ENCODE data around the gene EVC. TPM values are rescaled to one million over a fixed set of nuclear protein-coding genes. Genes with fewer than 3 reads are reported as not detected.

Gene EVC
- total and polyA plus RNA-seq, 2 donors from 2014 or later, result 7.8 to 159 TPM

DNA sequence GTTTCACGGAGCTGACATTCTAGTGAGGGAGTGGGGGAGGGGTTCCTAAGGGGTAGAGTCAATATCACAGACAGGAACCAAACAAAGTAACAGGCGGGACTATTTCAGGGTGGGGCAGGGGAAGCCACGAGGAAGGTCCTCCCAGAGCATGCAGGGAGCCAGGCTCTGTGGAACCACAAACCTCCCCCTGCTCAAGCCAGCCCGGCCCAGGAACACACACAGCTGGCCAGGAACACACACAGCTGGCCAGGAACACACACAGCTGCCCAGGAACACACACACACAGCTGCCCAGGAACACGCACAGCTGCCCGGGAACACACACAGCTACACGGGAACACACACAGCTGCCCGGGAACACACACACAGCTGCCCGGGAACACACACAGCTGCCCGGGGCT lies 27.4 kb upstream of the EVC start:
- DNase-seq (no peak), FAIRE-seq (no peak)
- H3K36me3 ChIP-seq (ENCODE audit: control insufficient read depth in 2 of 3, insufficient read depth in 3 of 3, low read length in 3 of 3), result peaks cover 10 to 30% (median 16%) of the 10 kb centered on the region in 3 donors
- H3K4me1 ChIP-seq (ENCODE audit: control insufficient read depth in 2 of 3, insufficient read depth in 2 of 3, low read depth in 1 of 3, low read length in 3 of 3), result no peaks in the 10 kb centered on the region
- H3K9ac ChIP-seq (ENCODE audit: low read length in 3 of 3), result no peak overlapping the region
- H3K27ac ChIP-seq (ENCODE audit: low read depth in 2 of 2, low read length in 2 of 2), result no peak overlapping the region
- no peaks in the 10 kb centered on the region for H3K27me3 ChIP-seq (ENCODE audit: control insufficient read depth, insufficient read depth, low read length)
- no peak overlapping the region for H3K4me3 ChIP-seq (ENCODE audit: low read length in 3 of 3)
- no peaks in the 10 kb centered on the region for H3K9me3 ChIP-seq (ENCODE audit: control insufficient read depth in 2 of 3, insufficient read depth in 1 of 3, low read length in 3 of 3)
- no peak for TF ChIP-seq CTCF (IDR thresholded peaks at IDR 0.05; ENCODE audit: borderline replicate concordance, extremely low read depth, insufficient read depth)
- intact Hi-C loops (cut with DNase I), result no loop called here

DNA sequence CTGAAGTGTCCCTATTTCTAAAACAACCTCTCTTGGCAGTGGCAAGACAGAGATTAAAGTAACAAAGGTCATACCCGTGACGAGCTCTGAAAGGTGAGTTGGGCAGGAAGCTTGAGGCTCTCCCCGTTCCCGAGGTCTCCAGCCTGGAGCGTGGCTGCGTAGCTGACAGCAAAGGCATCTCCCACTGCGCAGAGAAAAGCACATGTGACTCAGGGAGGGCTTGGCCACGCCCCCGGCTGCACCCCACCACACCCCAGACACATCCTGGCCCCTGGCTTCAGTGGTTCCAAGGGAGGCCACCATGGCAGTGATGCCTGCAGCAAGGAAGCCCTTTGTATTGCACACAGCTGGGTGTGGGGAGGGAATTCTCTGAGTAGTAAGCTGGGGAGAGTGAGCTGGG lies 25.7 kb upstream of the EVC start:
- no peak for FAIRE-seq
- no peaks in the 10 kb centered on the region for H3K4me1 ChIP-seq (ENCODE audit: control insufficient read depth in 2 of 3, insufficient read depth in 2 of 3, low read depth in 1 of 3, low read length in 3 of 3)

GRCh38 chr4:5686338-5686737 lies 24.7 kb upstream of the EVC start:
- Histone ChIP-seq H3K9ac (ENCODE audit: low read length in 3 of 3) (no peak overlapping the region), H3K36me3 (ENCODE audit: control insufficient read depth in 2 of 3, insufficient read depth in 3 of 3, low read length in 3 of 3) (peaks cover 8 to 40% (median 28%) of the 10 kb centered on the region in 3 donors), H3K27ac (ENCODE audit: low read depth in 2 of 2, low read length in 2 of 2) (no peak overlapping the region), H3K9me3 (ENCODE audit: control insufficient read depth in 2 of 3, insufficient read depth in 1 of 3, low read length in 3 of 3) (no peaks in the 10 kb centered on the region), H3K4me1 (ENCODE audit: control insufficient read depth in 2 of 3, insufficient read depth in 2 of 3, low read depth in 1 of 3, low read length in 3 of 3) (no peaks in the 10 kb centered on the region), H3K4me3 (ENCODE audit: low read length in 3 of 3) (no peak overlapping the region), H3K27me3 (ENCODE audit: control insufficient read depth, insufficient read depth, low read length) (no peaks in the 10 kb centered on the region)
- DNase-seq, result no peak
- intact Hi-C loops (cut with DNase I), result no loop called here
- no peak for TF ChIP-seq CTCF (IDR thresholded peaks at IDR 0.05; ENCODE audit: borderline replicate concordance, extremely low read depth, insufficient read depth)
- no peak for FAIRE-seq

More for the DNA sequence above, 25.7 kb upstream of the EVC start:
- H3K27ac ChIP-seq (ENCODE audit: low read depth in 2 of 2, low read length in 2 of 2), result no peak overlapping the region
- H3K27me3 ChIP-seq (ENCODE audit: control insufficient read depth, insufficient read depth, low read length), result no peaks in the 10 kb centered on the region
- TF ChIP-seq CTCF (IDR thresholded peaks at IDR 0.05; ENCODE audit: borderline replicate concordance, extremely low read depth, insufficient read depth), result no peak
- no peak overlapping the region for H3K9ac ChIP-seq (ENCODE audit: low read length in 3 of 3)
- DNase-seq, result no peak
- peaks cover 8 to 40% (median 23%) of the 10 kb centered on the region in 3 donors for H3K36me3 ChIP-seq (ENCODE audit: control insufficient read depth in 2 of 3, insufficient read depth in 3 of 3, low read length in 3 of 3)
- H3K9me3 ChIP-seq (ENCODE audit: control insufficient read depth in 2 of 3, insufficient read depth in 1 of 3, low read length in 3 of 3), result no peaks in the 10 kb centered on the region
- intact Hi-C loops (cut with DNase I), result no loop called here
- no peak overlapping the region for H3K4me3 ChIP-seq (ENCODE audit: low read length in 3 of 3)

DNA sequence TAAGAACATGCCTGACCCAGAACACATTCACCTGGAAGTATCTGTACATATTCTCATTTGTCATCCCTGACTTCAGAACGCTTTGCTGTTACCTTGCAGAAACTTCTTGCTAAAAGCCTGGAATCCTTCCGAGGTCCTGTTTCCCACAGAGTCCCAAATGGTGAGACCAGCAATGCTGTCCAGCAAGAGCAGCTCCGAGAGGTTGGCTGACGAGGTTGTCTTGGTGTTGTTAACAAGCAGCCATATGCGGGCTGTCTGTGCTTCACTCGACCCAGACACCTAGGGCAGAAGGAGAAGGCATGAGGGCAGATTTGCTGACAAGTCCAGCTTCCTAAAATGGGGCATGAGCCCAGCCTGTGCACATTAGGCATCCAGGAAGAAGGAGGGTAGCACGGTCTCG lies 21.9 kb upstream of the EVC start:
- DNase-seq (no peak), FAIRE-seq (no peak)
- Histone ChIP-seq H3K27ac (ENCODE audit: low read depth in 2 of 2, low read length in 2 of 2) (no peak overlapping the region), H3K9me3 (ENCODE audit: control insufficient read depth in 2 of 3, insufficient read depth in 1 of 3, low read length in 3 of 3) (no peaks in the 10 kb centered on the region), H3K27me3 (ENCODE audit: control insufficient read depth, insufficient read depth, low read length) (no peaks in the 10 kb centered on the region), H3K4me1 (ENCODE audit: control insufficient read depth in 2 of 3, insufficient read depth in 2 of 3, low read depth in 1 of 3, low read length in 3 of 3) (no peaks in the 10 kb centered on the region), H3K4me3 (ENCODE audit: low read length in 3 of 3) (no peak overlapping the region), H3K36me3 (ENCODE audit: control insufficient read depth in 2 of 3, insufficient read depth in 3 of 3, low read length in 3 of 3) (peaks cover 10 to 49% (median 30%) of the 10 kb centered on the region in 3 donors), H3K9ac (ENCODE audit: low read length in 3 of 3) (no peak overlapping the region)
- intact Hi-C loops (cut with DNase I), result no loop called here
- no peak for TF ChIP-seq CTCF (IDR thresholded peaks at IDR 0.05; ENCODE audit: borderline replicate concordance, extremely low read depth, insufficient read depth)
